UCSD-AML1 (cell line): ENCODE measurements around the gene CACNA1S.

Experiments used
- DNase-seq: peaks from one replicate; lab custom pipeline; 2025; ENCODE audit not compliant: unreplicated experiment; lab: John Stamatoyannopoulos, UW

The CACNA1S gene

DNA sequence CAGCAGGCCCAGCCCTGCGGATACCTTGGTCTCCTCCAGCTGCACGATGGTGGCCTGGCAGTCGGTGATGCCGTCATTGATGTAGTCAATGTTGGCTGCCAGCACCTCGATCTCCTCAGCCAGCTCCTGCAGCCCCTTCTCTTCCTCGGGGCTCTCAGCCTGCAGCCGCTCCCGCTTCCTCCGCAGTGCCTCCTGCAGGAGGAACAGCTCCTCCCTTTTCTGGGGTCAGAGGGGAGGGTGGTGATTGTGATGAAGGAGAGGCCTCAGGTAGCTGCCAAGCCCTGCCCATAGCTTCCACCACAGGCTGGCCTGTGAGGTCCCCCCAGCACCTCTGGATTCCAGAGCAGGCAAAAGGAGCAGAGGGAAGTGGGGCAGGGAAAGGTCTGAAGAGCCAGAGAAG is 122.1 kb downstream of the CACNA1S start:
- DNase-seq: no peak
